NB4 (cell line): ENCODE results near the gene GRIK2.

Experiments used
- DNase-seq: peaks from one replicate; pipeline ENCODE4 v3.0.0; 2010; ENCODE audit warnings: low read depth
- H3K4me3 ChIP-seq: one replicate; pipeline ENCODE4 v1.5.1; 2011; ENCODE audit warnings: mild to moderate bottlenecking, low read depth, low read length, moderate library complexity
- MYC ChIP-seq: IDR thresholded peaks from 2 replicates; pipeline ENCODE4 v1.6.1; 2011; ENCODE audit warnings: low read depth, low read length
- POLR2A ChIP-seq: IDR thresholded peaks from 2 replicates; pipeline ENCODE4 v1.6.1; 2011; ENCODE audit warnings: mild to moderate bottlenecking; ENCODE audit not compliant: insufficient read length; ENCODE audit errors: extremely low read depth
- TF ChIP-seq, protein P1 (sequence below): IDR thresholded peaks from 2 replicates; pipeline ENCODE4 v1.6.1; 2011; ENCODE audit warnings: low read depth, low read length
- TF ChIP-seq, protein P2 (sequence below): IDR thresholded peaks from one replicate; pipeline ENCODE4 v1.5.1; 2012; ENCODE audit warnings: low read depth, low read length

Gene GRIK2

DNA sequence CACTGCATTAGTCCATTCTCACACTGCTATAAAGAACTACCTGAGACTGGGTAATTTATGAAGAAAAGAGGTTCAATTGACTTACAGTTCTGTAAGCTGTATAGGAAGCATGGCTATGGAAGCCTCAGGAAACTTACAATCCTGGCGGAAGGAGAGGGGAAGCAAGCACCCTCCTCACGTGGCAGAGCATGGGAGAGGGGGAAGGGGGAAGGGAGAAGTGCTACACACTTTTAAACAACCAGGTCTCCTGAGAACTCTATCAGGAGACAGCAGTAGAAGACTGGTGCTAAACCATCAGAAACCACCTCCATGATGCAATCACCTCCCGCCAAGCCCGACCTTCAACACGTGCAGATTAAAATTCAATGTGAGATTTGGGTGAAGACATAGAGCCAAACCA is 494.0 kb downstream of the GRIK2 start:
- no peak for DNase-seq
- H3K4me3 ChIP-seq: no peak overlapping the region
- TF ChIP-seq, protein P1, sequence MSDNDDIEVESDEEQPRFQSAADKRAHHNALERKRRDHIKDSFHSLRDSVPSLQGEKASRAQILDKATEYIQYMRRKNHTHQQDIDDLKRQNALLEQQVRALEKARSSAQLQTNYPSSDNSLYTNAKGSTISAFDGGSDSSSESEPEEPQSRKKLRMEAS: no peak
- TF ChIP-seq POLR2A (no peak), MYC (no peak)
- TF ChIP-seq, protein P2, sequence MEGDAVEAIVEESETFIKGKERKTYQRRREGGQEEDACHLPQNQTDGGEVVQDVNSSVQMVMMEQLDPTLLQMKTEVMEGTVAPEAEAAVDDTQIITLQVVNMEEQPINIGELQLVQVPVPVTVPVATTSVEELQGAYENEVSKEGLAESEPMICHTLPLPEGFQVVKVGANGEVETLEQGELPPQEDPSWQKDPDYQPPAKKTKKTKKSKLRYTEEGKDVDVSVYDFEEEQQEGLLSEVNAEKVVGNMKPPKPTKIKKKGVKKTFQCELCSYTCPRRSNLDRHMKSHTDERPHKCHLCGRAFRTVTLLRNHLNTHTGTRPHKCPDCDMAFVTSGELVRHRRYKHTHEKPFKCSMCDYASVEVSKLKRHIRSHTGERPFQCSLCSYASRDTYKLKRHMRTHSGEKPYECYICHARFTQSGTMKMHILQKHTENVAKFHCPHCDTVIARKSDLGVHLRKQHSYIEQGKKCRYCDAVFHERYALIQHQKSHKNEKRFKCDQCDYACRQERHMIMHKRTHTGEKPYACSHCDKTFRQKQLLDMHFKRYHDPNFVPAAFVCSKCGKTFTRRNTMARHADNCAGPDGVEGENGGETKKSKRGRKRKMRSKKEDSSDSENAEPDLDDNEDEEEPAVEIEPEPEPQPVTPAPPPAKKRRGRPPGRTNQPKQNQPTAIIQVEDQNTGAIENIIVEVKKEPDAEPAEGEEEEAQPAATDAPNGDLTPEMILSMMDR: no peak

DNA sequence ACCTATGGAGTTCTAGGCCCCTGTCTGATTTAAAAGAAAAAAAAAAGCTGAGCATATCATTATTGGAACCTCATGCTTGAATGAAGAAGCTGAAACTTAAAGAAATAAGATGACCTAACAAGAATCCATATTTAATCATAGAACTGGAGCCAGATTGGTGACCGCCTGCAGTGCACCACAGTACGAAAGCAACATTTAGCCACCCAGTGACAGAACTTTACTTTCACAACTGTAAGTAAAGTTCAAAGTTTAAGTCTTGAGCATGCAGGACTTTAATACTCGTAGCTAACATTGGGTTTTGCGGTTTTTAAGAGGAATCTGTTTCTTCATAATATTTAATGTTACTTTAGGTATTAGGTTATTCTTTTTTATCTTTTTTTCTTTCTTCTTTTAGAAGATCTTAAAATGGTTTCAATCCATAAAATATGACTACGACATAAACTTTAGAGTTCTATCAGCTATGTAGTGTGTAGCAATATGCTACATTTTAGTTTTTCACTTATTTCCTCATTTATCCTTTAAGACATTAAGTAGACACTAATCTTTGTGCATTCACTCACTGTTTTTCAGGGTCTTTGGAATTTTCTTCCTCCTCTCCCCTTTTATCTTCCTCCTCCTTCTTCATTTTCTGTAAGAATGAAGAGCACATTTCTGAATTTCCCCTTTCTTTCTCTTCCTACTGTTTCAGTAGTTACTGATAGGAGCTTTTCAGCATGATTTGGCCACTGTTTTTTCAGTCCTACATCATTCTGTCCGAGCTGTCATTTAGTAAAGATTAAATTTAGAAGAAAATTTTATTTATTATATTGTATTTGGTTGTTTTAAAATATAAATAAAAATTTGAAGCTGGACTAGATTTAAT is 514.1 kb downstream of the GRIK2 start:
- no peak for DNase-seq
- no peak overlapping the region for H3K4me3 ChIP-seq
- no peak for TF ChIP-seq POLR2A
- TF ChIP-seq, protein P2: no peak
- TF ChIP-seq, protein P1: no peak

DNA sequence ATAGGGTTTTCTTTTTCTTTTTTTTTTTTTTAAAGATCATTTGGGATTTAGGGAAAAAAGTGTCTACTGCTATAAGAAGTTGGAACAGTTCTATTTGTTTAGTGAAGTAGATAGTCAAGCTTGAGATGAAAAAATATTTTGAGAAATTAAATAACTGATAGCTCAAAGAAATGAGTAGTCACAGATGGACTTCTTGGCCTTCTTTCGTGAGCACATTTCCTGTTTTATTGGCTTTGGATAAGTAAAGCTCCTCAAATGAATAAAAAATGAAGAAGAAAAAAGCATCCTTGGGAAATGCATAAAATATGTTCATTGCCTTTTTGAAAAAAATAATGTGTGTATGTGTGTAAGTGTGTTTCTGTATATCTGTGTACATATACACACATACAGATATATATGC is 515.9 kb downstream of the GRIK2 start:
- DNase-seq: no peak
- TF ChIP-seq, protein P1: no peak
- TF ChIP-seq, protein P2: no peak
- TF ChIP-seq MYC (no peak), POLR2A (no peak)
- H3K4me3 ChIP-seq: no peak overlapping the region

DNA sequence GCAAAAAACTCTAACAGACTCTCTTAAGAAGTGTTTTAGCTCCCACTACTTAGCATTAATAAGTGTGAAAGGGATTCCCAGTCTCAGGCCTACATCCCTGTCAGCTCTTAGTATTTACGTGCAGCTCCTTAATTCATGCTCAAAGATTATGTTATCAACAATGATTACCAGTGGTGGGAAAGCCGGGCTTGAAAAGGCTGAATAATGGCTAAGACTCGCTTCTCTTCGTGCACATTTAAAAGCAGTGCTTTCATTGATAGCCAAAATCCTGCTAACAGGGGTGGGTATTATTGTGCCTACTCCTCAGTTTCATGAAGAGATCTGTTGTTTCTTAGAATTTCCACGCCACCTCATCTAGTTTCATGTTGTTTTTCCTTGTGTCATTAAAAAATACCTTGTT is 518.8 kb downstream of the GRIK2 start:
- H3K4me3 ChIP-seq: no peak overlapping the region
- no peak for DNase-seq
- no peak for TF ChIP-seq MYC
- TF ChIP-seq POLR2A: no peak
- TF ChIP-seq, protein P1: no peak
- TF ChIP-seq, protein P2: no peak

DNA sequence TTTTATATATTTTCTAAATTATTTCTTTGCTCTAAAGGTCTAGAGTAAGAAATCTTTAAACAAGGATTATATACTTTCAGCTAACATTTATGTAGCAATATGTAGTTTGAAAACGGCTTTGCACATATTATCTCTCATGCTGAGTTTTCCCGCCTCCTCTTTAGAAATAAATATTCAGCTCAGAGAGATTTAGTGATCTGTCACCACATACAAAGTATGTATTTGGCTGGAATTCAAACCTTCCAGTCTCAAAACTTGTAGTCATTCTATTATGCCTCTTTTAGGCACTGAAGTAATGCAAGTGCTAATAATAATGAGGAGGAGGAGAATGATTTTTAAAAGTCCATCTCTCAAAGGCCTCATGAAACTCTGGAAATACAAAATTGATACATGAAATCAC is 525.0 kb downstream of the GRIK2 start:
- H3K4me3 ChIP-seq: no peak overlapping the region
- no peak for TF ChIP-seq MYC
- TF ChIP-seq, protein P1: no peak
- TF ChIP-seq POLR2A: no peak
- TF ChIP-seq, protein P2: no peak
- DNase-seq: no peak
